ENCODE data around the gene DOCK6. TPM values are rescaled to one million over a fixed set of nuclear protein-coding genes. Genes with fewer than 3 reads are reported as not detected.

Gene DOCK6
- total RNA-seq, 1 experiment from 2014 or later = 57.9 TPM

DNA sequence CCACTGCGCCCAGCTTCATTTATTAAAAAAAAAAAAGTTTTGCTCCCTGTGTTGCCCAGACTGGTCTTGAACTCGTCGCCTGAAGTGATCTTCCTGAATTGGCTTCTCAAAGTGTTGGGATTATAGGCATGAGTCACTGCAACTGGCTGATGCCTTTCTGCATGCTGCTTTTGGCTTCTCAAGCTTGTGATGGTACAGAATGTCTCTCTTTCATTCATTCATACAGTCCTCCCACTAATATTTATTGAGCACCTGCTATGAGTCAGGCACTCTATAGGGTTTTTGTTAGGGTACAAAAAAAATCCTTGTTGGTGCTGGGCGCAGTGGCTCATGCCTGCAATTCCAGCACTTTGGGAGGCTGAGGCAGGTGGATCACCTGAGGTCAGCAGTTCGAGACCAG is 42.6 kb upstream of the DOCK6 start:
- TF ChIP-seq CTCF (conservative IDR thresholded peaks at IDR 0.05) = no peak
- WGBS (ENCODE audit: extremely low coverage, insufficient read length, low lambda C conversion rate) = no CpG with 5 or more reads among the region's 5 CpGs

More for the DNA sequence above, 42.6 kb upstream of the DOCK6 start:
- Histone ChIP-seq H3K23ac (ENCODE audit: insufficient read length, low read depth, low read length) (no peak overlapping the region), H2AK5ac (ENCODE audit: insufficient read length, low read length) (no peak overlapping the region), H4K20me1 (ENCODE audit: control insufficient read depth, insufficient read depth, insufficient read length) (no peaks in the 10 kb centered on the region), H3K4ac (ENCODE audit: low read depth, low read length) (no peak overlapping the region), H3K18ac (ENCODE audit: insufficient read length, low read depth, low read length) (no peak overlapping the region), H3K79me1 (ENCODE audit: insufficient read depth, low read depth, low read length, poor library complexity, severe bottlenecking) (no peaks in the 10 kb centered on the region), H3K4me2 (ENCODE audit: insufficient read depth, insufficient read length, low read length) (no peak overlapping the region), H4K5ac (ENCODE audit: insufficient read length, low read depth, low read length) (no peak overlapping the region), H4K91ac (ENCODE audit: insufficient read length, low read depth, low read length) (no peak overlapping the region), H2BK5ac (ENCODE audit: insufficient read length, low read length) (no peak overlapping the region), H3K27me3 (ENCODE audit: insufficient read depth, low read length) (no peaks in the 10 kb centered on the region), H3K79me2 (ENCODE audit: insufficient read depth, low read length) (no peaks in the 10 kb centered on the region), H2BK20ac (ENCODE audit: low read depth, low read length, poor library complexity, severe bottlenecking) (no peak overlapping the region), H3K9ac (ENCODE audit: extremely low read depth, insufficient read length, low read length) (no peak overlapping the region), H3K56ac (ENCODE audit: insufficient read length, low read depth, low read length) (no peak overlapping the region), H2BK15ac (ENCODE audit: low read depth, low read length) (no peak overlapping the region), H2AFZ (ENCODE audit: low read length) (no peak overlapping the region), H3K23me2 (ENCODE audit: insufficient read length, low read depth, low read length, poor library complexity, severe bottlenecking) (no peaks in the 10 kb centered on the region), H3K4me1 (ENCODE audit: insufficient read depth, low read length) (no peaks in the 10 kb centered on the region), H3K27ac (ENCODE audit: insufficient read length, low read depth, low read length) (no peak overlapping the region), H4K8ac (replicated peaks; ENCODE audit: insufficient read length, low read depth, low read length) (no peak overlapping the region), H2BK12ac (ENCODE audit: insufficient read length, low read depth, low read length) (no peak overlapping the region), H3T11ph (ENCODE audit: low read length) (no peak overlapping the region), H3K9me3 (ENCODE audit: control insufficient read depth, low read depth, low read length) (no peaks in the 10 kb centered on the region), H3K14ac (ENCODE audit: insufficient read depth, low read length) (no peak overlapping the region), H2BK120ac (ENCODE audit: low read depth, low read length, poor library complexity, severe bottlenecking) (no peak overlapping the region)
- H3K4me3 Mint-ChIP-seq = no peak overlapping the region
- DNase-seq = no peak
- H3K4me1 Mint-ChIP-seq = peaks cover 0 to 3% of the 10 kb centered on the region in 2 experiments; a peak in 1 of 4 replicates
- H3K27me3 Mint-ChIP-seq (ENCODE audit: low read depth) = peaks cover 9% of the 10 kb centered on the region
- H3K9me3 Mint-ChIP-seq = no peaks in the 10 kb centered on the region
- H3K36me3 Mint-ChIP-seq (ENCODE audit: insufficient read depth in 1 of 3, low read depth in 3 of 3) = no peaks in the 10 kb centered on the region; a peak in 1 of 7 replicates
- H3K27ac Mint-ChIP-seq = no peak overlapping the region

All from H9 (cell line).